ENCODE data around the gene GRK5. TPM values are rescaled to one million over a fixed set of nuclear protein-coding genes. Genes with fewer than 3 reads are reported as not detected.

GRK5 gene
- total RNA-seq, 1 donor from 2014 or later = 77.6 TPM

DNA sequence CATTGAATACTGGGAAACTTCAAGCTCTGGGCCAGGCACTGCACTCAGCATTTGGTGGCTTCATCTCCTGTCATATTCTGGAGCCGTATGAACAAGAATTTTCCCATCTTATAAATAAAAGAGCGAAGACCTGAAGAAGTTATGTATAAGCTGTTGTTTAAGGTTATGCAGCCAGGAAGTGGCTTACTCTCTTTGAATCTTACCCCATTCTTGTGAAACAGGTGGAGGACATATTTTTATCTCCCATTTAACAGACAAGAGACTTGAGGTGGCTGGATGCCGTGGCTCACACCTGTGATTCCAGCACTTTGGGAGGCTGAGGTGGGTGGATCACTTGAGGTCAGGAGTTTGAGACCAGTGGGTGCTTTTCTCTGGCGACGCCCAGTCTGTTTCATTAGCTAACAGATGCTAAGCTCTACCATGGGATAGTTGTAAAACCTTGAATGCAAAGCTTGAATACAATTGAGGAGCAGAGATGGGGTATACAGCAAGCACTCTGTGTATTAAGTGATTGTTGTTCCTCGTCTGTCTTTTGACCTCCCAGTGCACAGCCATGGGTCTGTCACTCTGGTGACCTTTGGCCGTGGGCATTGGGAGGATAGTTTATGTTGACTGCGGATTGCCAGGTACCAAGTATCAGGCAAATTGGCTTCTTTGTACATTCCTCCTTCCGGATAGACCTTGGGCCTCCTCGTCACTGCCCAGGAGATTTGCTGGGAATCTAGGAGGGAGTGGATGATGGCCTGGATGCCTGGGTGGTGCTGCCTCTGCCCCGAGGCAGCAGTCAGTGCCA, 85.8 kb downstream of the GRK5 start:
- H3K4me3 Mint-ChIP-seq (ENCODE audit: unreplicated experiment) = no peak overlapping the region

DNA sequence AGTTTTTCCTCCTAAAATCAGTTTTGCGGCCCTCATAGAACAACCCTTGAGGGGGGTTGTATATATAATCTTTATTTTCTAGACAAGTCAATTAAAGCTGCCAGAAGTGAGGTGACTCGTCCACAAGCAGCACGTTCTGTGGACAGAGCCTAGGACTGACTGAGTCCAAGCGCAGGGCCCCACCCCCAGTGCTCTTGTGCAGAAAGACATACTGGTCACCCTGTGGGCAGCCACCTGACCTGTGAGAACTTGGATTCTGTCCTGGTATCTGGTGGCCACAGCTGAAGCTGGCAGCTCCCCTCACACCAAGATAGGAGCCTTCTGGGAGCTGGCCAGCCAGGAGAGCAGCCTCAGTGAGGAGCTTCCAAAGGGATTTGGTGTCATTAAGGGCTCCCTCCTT, 89.3 kb downstream of the GRK5 start:
- no peak overlapping the region for H3K4me3 Mint-ChIP-seq (ENCODE audit: unreplicated experiment)
- peaks cover 2% of the 10 kb centered on the region for H3K27me3 Mint-ChIP-seq (ENCODE audit: unreplicated experiment)
- TF ChIP-seq, protein P1, sequence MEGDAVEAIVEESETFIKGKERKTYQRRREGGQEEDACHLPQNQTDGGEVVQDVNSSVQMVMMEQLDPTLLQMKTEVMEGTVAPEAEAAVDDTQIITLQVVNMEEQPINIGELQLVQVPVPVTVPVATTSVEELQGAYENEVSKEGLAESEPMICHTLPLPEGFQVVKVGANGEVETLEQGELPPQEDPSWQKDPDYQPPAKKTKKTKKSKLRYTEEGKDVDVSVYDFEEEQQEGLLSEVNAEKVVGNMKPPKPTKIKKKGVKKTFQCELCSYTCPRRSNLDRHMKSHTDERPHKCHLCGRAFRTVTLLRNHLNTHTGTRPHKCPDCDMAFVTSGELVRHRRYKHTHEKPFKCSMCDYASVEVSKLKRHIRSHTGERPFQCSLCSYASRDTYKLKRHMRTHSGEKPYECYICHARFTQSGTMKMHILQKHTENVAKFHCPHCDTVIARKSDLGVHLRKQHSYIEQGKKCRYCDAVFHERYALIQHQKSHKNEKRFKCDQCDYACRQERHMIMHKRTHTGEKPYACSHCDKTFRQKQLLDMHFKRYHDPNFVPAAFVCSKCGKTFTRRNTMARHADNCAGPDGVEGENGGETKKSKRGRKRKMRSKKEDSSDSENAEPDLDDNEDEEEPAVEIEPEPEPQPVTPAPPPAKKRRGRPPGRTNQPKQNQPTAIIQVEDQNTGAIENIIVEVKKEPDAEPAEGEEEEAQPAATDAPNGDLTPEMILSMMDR (IDR thresholded peaks at IDR 0.05; ENCODE audit: partially characterized antibody, unreplicated experiment) = no peak
- H3K4me1 Mint-ChIP-seq (ENCODE audit: low read depth, unreplicated experiment) = peaks cover 30% of the 10 kb centered on the region
- no peak for DNase-seq
- H3K27ac Mint-ChIP-seq (ENCODE audit: unreplicated experiment) = no peak overlapping the region
- peaks cover 7% of the 10 kb centered on the region for H3K9me3 Mint-ChIP-seq (ENCODE audit: unreplicated experiment)
- H3K36me3 Mint-ChIP-seq (ENCODE audit: unreplicated experiment) = peaks cover 7% of the 10 kb centered on the region

More for the DNA sequence above, 85.8 kb downstream of the GRK5 start:
- Mint-ChIP-seq H3K27ac (ENCODE audit: unreplicated experiment) (no peak overlapping the region), H3K4me1 (ENCODE audit: low read depth, unreplicated experiment) (peaks cover 34% of the 10 kb centered on the region), H3K9me3 (ENCODE audit: unreplicated experiment) (peaks cover 7% of the 10 kb centered on the region), H3K36me3 (ENCODE audit: unreplicated experiment) (peaks cover 11% of the 10 kb centered on the region), H3K27me3 (ENCODE audit: unreplicated experiment) (peaks cover 2% of the 10 kb centered on the region)
- no peak for DNase-seq
- TF ChIP-seq, protein P1 (IDR thresholded peaks at IDR 0.05; ENCODE audit: partially characterized antibody, unreplicated experiment) = no peak

DNA sequence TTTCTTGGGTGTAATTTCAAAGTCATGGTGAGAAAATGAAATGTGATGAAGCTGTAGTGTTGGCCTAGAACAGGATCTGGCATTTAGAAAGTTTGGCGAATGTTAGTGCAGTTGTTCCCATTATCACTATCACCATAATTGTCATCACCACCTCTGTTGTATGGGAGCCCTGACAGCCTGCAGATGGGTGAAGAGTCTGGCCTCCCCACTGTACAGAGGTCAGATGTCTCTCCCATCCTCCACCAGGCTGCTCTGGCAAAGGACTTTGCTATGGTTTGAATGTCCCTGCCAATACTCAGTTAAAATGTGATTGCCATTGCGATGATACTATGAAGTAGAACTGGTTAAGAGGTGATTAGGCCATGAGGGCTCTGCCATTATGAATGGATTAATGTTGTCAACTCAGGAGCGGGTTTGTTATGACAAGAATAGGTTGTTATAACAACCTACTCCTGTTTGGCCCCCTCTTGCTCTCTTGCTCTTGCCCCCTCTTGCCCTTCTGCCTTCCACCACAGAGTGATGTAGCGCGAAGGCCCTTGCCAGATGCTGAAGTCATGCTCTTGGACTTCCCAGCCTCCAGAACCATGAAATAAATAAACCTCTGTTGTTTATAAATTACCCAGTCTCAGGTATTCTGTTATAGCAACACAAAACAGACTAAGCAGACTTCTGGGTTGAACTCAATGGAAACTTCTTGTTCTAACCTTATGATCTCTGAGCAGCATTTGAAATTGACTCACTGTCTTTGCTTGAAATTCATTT, 90.0 kb downstream of the GRK5 start:
- TF ChIP-seq, protein P1 (IDR thresholded peaks at IDR 0.05; ENCODE audit: partially characterized antibody, unreplicated experiment) = no peak
- Mint-ChIP-seq H3K36me3 (ENCODE audit: unreplicated experiment) (peaks cover 7% of the 10 kb centered on the region), H3K9me3 (ENCODE audit: unreplicated experiment) (peaks cover 5% of the 10 kb centered on the region), H3K27ac (ENCODE audit: unreplicated experiment) (no peak overlapping the region), H3K27me3 (ENCODE audit: unreplicated experiment) (peaks cover 2% of the 10 kb centered on the region), H3K4me1 (ENCODE audit: low read depth, unreplicated experiment) (peaks cover 29% of the 10 kb centered on the region), H3K4me3 (ENCODE audit: unreplicated experiment) (no peak overlapping the region)
- no peak for DNase-seq

DNA sequence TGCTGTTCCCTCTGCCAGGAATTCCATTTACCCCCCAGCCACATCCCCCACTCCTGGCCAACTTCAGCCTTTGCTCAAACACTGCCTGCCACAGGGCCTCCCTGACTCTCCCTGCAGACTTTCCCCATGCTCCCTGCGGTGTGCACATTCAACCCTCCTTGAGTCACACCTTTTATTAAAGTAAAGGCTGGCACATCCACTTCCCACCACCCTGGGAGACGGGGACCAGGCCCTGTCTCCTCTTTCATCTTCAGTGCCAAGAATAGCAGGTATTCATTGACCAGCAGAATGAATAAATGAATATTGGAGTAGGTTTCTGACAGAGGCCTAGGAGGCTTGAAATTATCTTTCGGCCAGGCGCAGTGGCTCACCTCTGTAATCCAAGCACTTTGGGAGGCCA, 91.4 kb downstream of the GRK5 start:
- Mint-ChIP-seq H3K4me1 (ENCODE audit: low read depth, unreplicated experiment) (peaks cover 29% of the 10 kb centered on the region), H3K27ac (ENCODE audit: unreplicated experiment) (no peak overlapping the region), H3K4me3 (ENCODE audit: unreplicated experiment) (no peak overlapping the region), H3K27me3 (ENCODE audit: unreplicated experiment) (peaks cover 8% of the 10 kb centered on the region), H3K36me3 (ENCODE audit: unreplicated experiment) (peaks cover 7% of the 10 kb centered on the region), H3K9me3 (ENCODE audit: unreplicated experiment) (peaks cover 5% of the 10 kb centered on the region)
- DNase-seq = no peak
- TF ChIP-seq, protein P1 (IDR thresholded peaks at IDR 0.05; ENCODE audit: partially characterized antibody, unreplicated experiment) = no peak

DNA sequence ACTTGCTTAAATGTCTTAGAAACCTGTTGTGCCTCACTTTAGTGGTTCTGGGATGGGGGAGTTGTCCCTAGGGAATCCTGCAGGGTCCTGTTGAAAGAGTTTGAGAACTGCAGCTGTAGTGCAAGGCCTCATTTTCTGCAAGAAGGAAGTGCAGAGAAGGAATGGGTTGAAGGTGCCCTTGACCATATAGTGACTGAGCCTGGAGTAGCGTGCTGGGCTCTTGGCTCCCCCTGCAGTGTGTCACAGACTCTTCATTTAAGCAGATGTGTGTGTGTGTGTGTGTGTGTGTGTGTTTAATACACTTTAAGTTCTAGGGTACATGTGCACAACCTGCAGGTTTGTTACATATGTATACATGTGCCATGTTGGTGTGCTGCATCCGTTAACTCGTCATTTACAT, 92.2 kb downstream of the GRK5 start:
- Mint-ChIP-seq H3K4me1 (ENCODE audit: low read depth, unreplicated experiment) (peaks cover 27% of the 10 kb centered on the region), H3K27me3 (ENCODE audit: unreplicated experiment) (peaks cover 11% of the 10 kb centered on the region), H3K27ac (ENCODE audit: unreplicated experiment) (no peak overlapping the region), H3K4me3 (ENCODE audit: unreplicated experiment) (no peak overlapping the region), H3K36me3 (ENCODE audit: unreplicated experiment) (peaks cover 7% of the 10 kb centered on the region), H3K9me3 (ENCODE audit: unreplicated experiment) (peaks cover 5% of the 10 kb centered on the region)
- no peak for DNase-seq
- TF ChIP-seq, protein P1 (IDR thresholded peaks at IDR 0.05; ENCODE audit: partially characterized antibody, unreplicated experiment) = no peak

All from glutamatergic neuron (in vitro differentiated cells).